SK-N-SH (cell line): ENCODE results near the gene CELA3A. TPM values are rescaled to one million over a fixed set of nuclear protein-coding genes. Genes with fewer than 3 reads are reported as not detected.
"Not testable (repeated sequence)": the region's sequence is repeated elsewhere in the genome, so short reads cannot be mapped to it uniquely, and the experiment has no call there.

Experiments used
- CTCF ChIA-PET: fragments of 300-600, 350-600 bp; formaldehyde crosslinking; extraction: SDS; loops from one replicate; lab custom pipeline; 2021; lab: Yijun Ruan, JAX
- POLR2A ChIA-PET: fragments of 350-600 bp; sonication (Branson Sonifier 250); formaldehyde crosslinking; extraction: SDS; loops from one replicate; lab custom pipeline; 2020; ENCODE audit warnings: antibody characterized with exemption, inconsistent platforms; lab: Yijun Ruan, JAX
- DNase-seq: peaks from one replicate; pipeline ENCODE4 v3.0.0; 2012
- H2AFZ ChIP-seq: fragments of 200-600 bp; sonication (generic); 2 replicates; pipeline ENCODE4 v1.8.1; 2016; ENCODE audit warnings: antibody characterized with exemption, mild to moderate bottlenecking, low read depth
- H3F3A ChIP-seq: fragments of 200-600 bp; sonication (generic); replicated peaks from 2 replicates; pipeline ENCODE3; 2016; ENCODE audit warnings: antibody characterized with exemption, mild to moderate bottlenecking; ENCODE audit not compliant: insufficient read depth
- H3K27ac ChIP-seq, 2 experiments: fragments of 200-500 bp in 1 of 2; fragments of 200-600 bp in 1 of 2; sonication (Bioruptor generic) in 1 of 2; sonication (generic), shearing (Covaris generic) in 1 of 2; 2 replicates each; pipeline versions ENCODE4 v1.5.1 to v1.6.1; 2014 to 2016; ENCODE audit warnings: low read depth in 2 of 2, inconsistent platforms in 1 of 2, low read length in 1 of 2, mild to moderate bottlenecking in 1 of 2, mixed read lengths in 1 of 2
- H3K27me3 ChIP-seq: fragments of 200-600 bp; sonication (generic), shearing (Covaris generic); 2 replicates; pipeline ENCODE4 v1.6.1; 2016; ENCODE audit warnings: mixed run types; ENCODE audit not compliant: insufficient read depth
- H3K36me3 ChIP-seq, 2 experiments: fragments of 200-500 bp in 1 of 2; fragments of 200-600 bp in 1 of 2; sonication (Bioruptor generic) in 1 of 2; sonication (generic) in 1 of 2; replicated peaks in 1 of 2; 2 replicates each; pipeline versions ENCODE3 to v1.5.1; 2014 to 2016; ENCODE audit warnings: low read length in 1 of 2, mild to moderate bottlenecking in 1 of 2; ENCODE audit not compliant: insufficient read depth in 2 of 2, control insufficient read depth in 1 of 2
- H3K4me1 ChIP-seq, 2 experiments: fragments of 200-500 bp in 1 of 2; fragments of 200-600 bp in 1 of 2; sonication (Bioruptor generic) in 1 of 2; sonication (generic), shearing (Covaris generic) in 1 of 2; 2 replicates each; pipeline versions ENCODE4 v1.5.1 to v1.6.1; 2014 to 2016; ENCODE audit warnings: low read depth in 1 of 2, low read length in 1 of 2, mixed run types in 1 of 2; ENCODE audit not compliant: insufficient read depth in 2 of 2, control insufficient read depth in 1 of 2
- H3K4me2 ChIP-seq: fragments of 200-600 bp; sonication (generic), shearing (Covaris generic); 2 replicates; pipeline ENCODE4 v1.6.1; 2017; ENCODE audit warnings: mixed run types
- H3K4me3 ChIP-seq, 2 experiments: fragments of 200-500 bp in 1 of 2; fragments of 200-600 bp in 1 of 2; sonication (Bioruptor generic) in 1 of 2; sonication (generic), shearing (Covaris generic) in 1 of 2; 2 replicates each; pipeline versions ENCODE4 v1.5.1 to v1.8.1; 2014 to 2016; ENCODE audit warnings: low read depth in 2 of 2, inconsistent platforms in 1 of 2, low read length in 1 of 2, mild to moderate bottlenecking in 1 of 2, mixed read lengths in 1 of 2, moderate library complexity in 1 of 2
- H3K79me2 ChIP-seq: fragments of 200-600 bp; sonication (generic); 2 replicates; pipeline ENCODE4 v1.8.1; 2017; ENCODE audit warnings: mild to moderate bottlenecking; ENCODE audit not compliant: insufficient read depth
- H3K9ac ChIP-seq: fragments of 200-600 bp; sonication (generic); 2 replicates; pipeline ENCODE4 v1.6.1; 2017; ENCODE audit warnings: mixed run types
- H3K9me2 ChIP-seq: fragments of 200-600 bp; sonication (generic); 2 replicates; pipeline ENCODE4 v1.6.1; 2017; ENCODE audit warnings: mixed run types
- H3K9me3 ChIP-seq: fragments of 200-600 bp; sonication (generic); 2 replicates; pipeline ENCODE4 v1.6.1; 2017; ENCODE audit warnings: mixed run types, mild to moderate bottlenecking, moderate library complexity
- H4K20me1 ChIP-seq: fragments of 200-600 bp; sonication (generic); 2 replicates; pipeline ENCODE4 v1.6.1; 2017; ENCODE audit warnings: mild to moderate bottlenecking, mixed run types; ENCODE audit not compliant: insufficient read depth
- CHD2 ChIP-seq: fragments of 150-350 bp; IDR thresholded peaks from 2 replicates; pipeline ENCODE4 v1.6.1; 2018; ENCODE audit warnings: low read length; ENCODE audit not compliant: partially characterized antibody
- ELF1 ChIP-seq: IDR thresholded peaks from 2 replicates; pipeline ENCODE4 v1.4.0; 2012
- EP300 ChIP-seq, 2 experiments: IDR thresholded peaks; 2 replicates each; pipeline versions ENCODE4 v1.4.0 to v1.6.1; 2012; ENCODE audit warnings: borderline replicate concordance in 1 of 2, low read depth in 1 of 2, low read length in 1 of 2
- EZH2phosphoT487 ChIP-seq: fragments of 200-600 bp; sonication (generic); IDR thresholded peaks from 2 replicates; pipeline ENCODE4 v1.6.1; 2017; ENCODE audit warnings: low read depth, mixed run types, mild to moderate bottlenecking, antibody characterized with exemption, moderate library complexity, borderline replicate concordance
- FOXJ3 ChIP-seq: sonication (generic); formaldehyde crosslinking; IDR thresholded peaks from 2 replicates; pipeline ENCODE4 v1.5.1; 2020; ENCODE audit warnings: mild to moderate bottlenecking, missing genetic modification reagents
- FOXM1 ChIP-seq: IDR thresholded peaks from 2 replicates; pipeline ENCODE4 v1.4.0; 2012; ENCODE audit warnings: low read depth, mild to moderate bottlenecking
- GABPA ChIP-seq: IDR thresholded peaks from 2 replicates; pipeline ENCODE4 v1.4.0; 2012; ENCODE audit warnings: low read depth, mild to moderate bottlenecking
- MEF2A ChIP-seq: IDR thresholded peaks from 2 replicates; pipeline ENCODE4 v1.4.0; 2012; ENCODE audit warnings: low read depth, borderline replicate concordance
- MXI1 ChIP-seq: IDR thresholded peaks from 2 replicates; pipeline ENCODE4 v1.6.1; 2012; ENCODE audit warnings: mild to moderate bottlenecking, low read depth, low read length, improper control_type of control experiment
- NRF1 ChIP-seq: IDR thresholded peaks from 2 replicates; pipeline ENCODE4 v1.6.1; 2012; ENCODE audit warnings: low read depth, mild to moderate bottlenecking, low read length
- PBX3 ChIP-seq: IDR thresholded peaks from 2 replicates; pipeline ENCODE4; 2012
- POLR2AphosphoS5 ChIP-seq: IDR thresholded peaks from 2 replicates; pipeline ENCODE4 v1.6.1; 2012; ENCODE audit warnings: low read depth, low read length
- RXRA ChIP-seq: IDR thresholded peaks from 2 replicates; pipeline ENCODE4 v1.4.0; 2012; ENCODE audit warnings: low read depth, mild to moderate bottlenecking, borderline replicate concordance
- TAF1 ChIP-seq: IDR thresholded peaks from 2 replicates; pipeline ENCODE4 v1.6.1; 2012; ENCODE audit warnings: low read depth, mild to moderate bottlenecking, low read length, moderate library complexity, borderline replicate concordance
- TCF12 ChIP-seq: IDR thresholded peaks from 2 replicates; pipeline ENCODE4 v1.4.0; 2012
- TEAD4 ChIP-seq: IDR thresholded peaks from 2 replicates; pipeline ENCODE4 v1.4.0; 2012; ENCODE audit warnings: mild to moderate bottlenecking, borderline replicate concordance; ENCODE audit not compliant: insufficient read depth
- USF2 ChIP-seq: fragments of 150-350 bp; IDR thresholded peaks from 2 replicates; pipeline ENCODE4 v1.6.1; 2017; ENCODE audit warnings: antibody characterized with exemption, low read length, low read depth, borderline replicate concordance
- ZBTB33 ChIP-seq: IDR thresholded peaks from 2 replicates; pipeline ENCODE4 v1.4.0; 2012; ENCODE audit warnings: low read depth, borderline replicate concordance
- WGBS: methylation state at CpG from one replicate; pipeline ENCODE4 v1.1.6; 2017; ENCODE audit warnings: low lambda C conversion rate; 5-methylcytosine and 5-hydroxymethylcytosine counted together
- polyA plus RNA-seq, 3 experiments: library from polyadenylated mRNA; depleted of rRNA; stranded (reverse); fragments of >200 nt; gene quantifications; 2 replicates each; pipeline ENCODE4 v1.2.3, GENCODE V29; 2012

Gene CELA3A
- polyA plus RNA-seq, 1 of the 3 experiments (the other 2 are of a cell fraction), result not detected

GRCh38 chr1:22031214-22031962 lies 29.9 kb downstream of the CELA3A start (continued):
- TF ChIP-seq ZBTB33 (no peak), NRF1 (no peak), FOXJ3 (CRISPR knock-in tag) (peak; percentile 80), TEAD4 (no peak), ELF1 (no peak), EP300 (IDR thresholded peaks at IDR 0.05; ENCODE audit: borderline replicate concordance in 1 of 2, low read depth in 1 of 2, low read length in 1 of 2) (peak in 1 of 2 experiments; percentile 41; a peak in 1 of 4 replicates), TCF12 (no peak), TAF1 (no peak), USF2 (no peak), MEF2A (no peak), EZH2phosphoT487 (no peak), GABPA (no peak), RXRA (no peak), FOXM1 (no peak), MXI1 (peak; percentile 63; the same call in 1 of the 2 replicates), CHD2 (no peak), POLR2AphosphoS5 (no peak), PBX3 (no peak)

DNA sequence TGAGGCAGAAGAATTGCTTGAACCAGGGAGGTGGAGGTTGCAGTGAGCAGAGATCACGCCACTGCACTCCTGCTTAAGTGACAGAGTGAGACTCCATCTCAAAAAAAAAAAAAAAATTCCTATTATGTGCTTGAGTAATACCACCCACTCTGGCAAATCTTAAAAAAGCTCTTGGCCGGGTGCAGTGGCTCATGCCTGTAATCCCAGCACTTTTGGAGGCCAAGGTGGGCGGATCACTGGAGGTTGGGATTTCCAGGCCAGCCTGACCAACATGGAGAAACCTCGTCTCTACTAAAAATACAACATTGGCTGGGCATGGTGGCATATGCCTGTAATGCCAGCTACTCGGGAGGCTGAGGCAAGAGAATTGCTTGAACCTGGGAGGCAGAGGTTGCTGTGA lies 33.4 kb downstream of the CELA3A start:
- 83% methylated on average over 5 of the region's 5 CpGs for WGBS
- CTCF ChIA-PET, result not testable (repeated sequence)
- POLR2A ChIA-PET, result interaction anchor here (0.7 kb wide), 1 partner anchor 497 kb away, joined by 3 read pairs; no protein-coding TSS in a partner anchor

More for the DNA sequence above, 33.4 kb downstream of the CELA3A start:
- H4K20me1 ChIP-seq, H3K36me3 ChIP-seq, H3K4me1 ChIP-seq, H3K4me2 ChIP-seq, H3K79me2 ChIP-seq, H3K9me3 ChIP-seq, H2AFZ ChIP-seq, DNase-seq, H3K27me3 ChIP-seq, H3K27ac ChIP-seq, H3K9me2 ChIP-seq, H3F3A ChIP-seq, H3K9ac ChIP-seq, H3K4me3 ChIP-seq: not testable (repeated sequence)
